IPS DF 6.9 (cell line): Measurements from ENCODE around the gene C18orf32.

Experiments used
- DNase-seq: peaks from one replicate; pipeline ENCODE4 v3.0.0-alpha.2; 2013; ENCODE audit warnings: low read depth, low spot score
- H3K27ac ChIP-seq: one replicate; pipeline ENCODE4 v1.5.1; 2013; ENCODE audit warnings: low read length, control low read depth
- H3K27me3 ChIP-seq: 2 replicates; pipeline ENCODE4 v1.6.1; 2013; ENCODE audit warnings: mild to moderate bottlenecking, low read length; ENCODE audit not compliant: control insufficient read depth, insufficient read depth
- H3K36me3 ChIP-seq: 2 replicates; pipeline ENCODE4 v1.6.1; 2013; ENCODE audit warnings: low read length; ENCODE audit not compliant: control insufficient read depth, insufficient read depth
- H3K4me1 ChIP-seq: 2 replicates; pipeline ENCODE4 v1.6.1; 2013; ENCODE audit warnings: low read length; ENCODE audit not compliant: control insufficient read depth, insufficient read depth
- H3K4me3 ChIP-seq: 2 replicates; pipeline ENCODE4 v1.5.1; 2013; ENCODE audit warnings: mild to moderate bottlenecking, low read length
- H3K9me3 ChIP-seq: 2 replicates; pipeline ENCODE4 v1.6.1; 2013; ENCODE audit warnings: low read length, inconsistent platforms; ENCODE audit not compliant: control insufficient read depth, insufficient read depth
- WGBS: extraction: QIAGEN DNeasy Blood & Tissue Kit; methylation state at CpG from one replicate; pipeline ENCODE4 v1.1.7; 2013; ENCODE audit warnings: mixed read lengths, missing lambda C conversion rate; ENCODE audit not compliant: insufficient read length, insufficient coverage; 5-methylcytosine and 5-hydroxymethylcytosine counted together

Gene C18orf32

DNA sequence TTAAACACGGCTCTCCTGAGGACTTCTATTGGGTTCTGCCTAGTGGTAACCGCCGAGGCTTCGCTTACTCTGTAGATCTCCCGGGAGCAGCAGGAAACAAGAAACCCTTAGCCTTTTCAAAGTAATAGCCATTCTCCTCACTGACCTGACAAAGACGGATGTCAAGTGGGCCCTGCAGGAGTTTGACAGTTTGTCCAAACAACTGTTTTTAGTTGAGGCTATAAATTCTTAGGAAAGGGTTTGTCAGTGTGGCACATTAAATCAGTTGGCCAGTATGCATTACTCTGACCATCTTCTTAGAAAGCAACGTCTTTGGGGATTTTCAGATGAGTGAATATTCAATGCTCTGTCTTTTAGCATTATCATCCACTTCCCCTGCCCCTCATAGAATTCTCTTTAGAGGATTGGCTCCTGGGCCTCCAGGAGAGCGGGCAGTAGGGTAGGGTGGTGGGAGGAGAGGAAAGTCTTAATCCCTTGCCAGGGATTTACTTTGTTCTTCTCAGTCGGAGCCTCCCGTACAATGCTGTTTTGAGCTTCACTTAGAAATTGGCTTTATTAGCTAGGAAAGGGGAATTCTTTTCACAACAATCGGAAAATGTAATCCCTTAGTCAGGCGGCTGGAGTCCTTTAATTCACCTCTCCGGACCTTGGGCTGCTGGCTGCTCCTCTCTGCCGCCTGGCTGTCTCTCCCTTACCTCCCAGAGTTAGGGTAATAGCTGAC lies 13.3 kb upstream of the C18orf32 start:
- DNase-seq, result no peak
- WGBS, result no CpG with 5 or more reads among the region's 14 CpGs
- H3K27me3 ChIP-seq, result no peaks in the 10 kb centered on the region
- 0 out of 2 replicates have a peak, but pooled peaks cover 1% of the 10 kb centered on the region for H3K4me1 ChIP-seq
- H3K9me3 ChIP-seq, result no peaks in the 10 kb centered on the region
- H3K27ac ChIP-seq, result no peak overlapping the region
- H3K4me3 ChIP-seq, result no peak overlapping the region
- H3K36me3 ChIP-seq, result no peaks in the 10 kb centered on the region

DNA sequence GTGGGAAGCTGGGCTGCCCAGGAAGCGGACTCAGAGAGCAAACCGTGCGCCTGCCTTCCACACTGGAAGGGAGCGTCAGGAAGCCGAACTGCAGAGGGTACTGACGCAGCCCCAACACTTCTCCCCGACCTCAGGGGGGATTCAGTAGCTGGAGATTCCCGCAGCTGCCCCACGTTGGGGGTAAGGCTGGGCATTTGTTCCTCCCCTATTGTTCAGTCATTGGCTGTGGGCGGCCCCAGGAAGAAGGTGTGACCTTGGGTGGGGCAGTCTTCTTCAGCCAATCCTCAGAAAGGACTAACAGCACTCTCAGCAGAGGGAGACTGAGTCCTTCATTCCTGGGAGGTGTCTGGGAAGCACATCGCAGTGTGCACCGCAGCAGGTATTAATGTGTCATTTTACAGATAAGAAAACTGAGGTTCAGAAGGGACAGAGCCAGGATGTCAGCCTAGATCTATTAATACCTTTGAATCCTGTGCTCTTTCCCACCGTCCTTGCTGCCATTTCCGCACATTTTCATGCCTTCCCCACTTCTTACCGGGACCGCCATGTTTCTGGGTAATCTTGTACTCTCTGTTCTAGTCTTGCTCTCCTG lies 12.1 kb upstream of the C18orf32 start:
- Histone ChIP-seq H3K27me3 (no peaks in the 10 kb centered on the region), H3K27ac (no peak overlapping the region), H3K4me1 (0 out of 2 replicates have a peak, but pooled peaks cover 1% of the 10 kb centered on the region), H3K36me3 (no peaks in the 10 kb centered on the region), H3K9me3 (no peaks in the 10 kb centered on the region), H3K4me3 (no peak overlapping the region)
- no peak for DNase-seq
- WGBS, result no CpG with 5 or more reads among the region's 16 CpGs

DNA sequence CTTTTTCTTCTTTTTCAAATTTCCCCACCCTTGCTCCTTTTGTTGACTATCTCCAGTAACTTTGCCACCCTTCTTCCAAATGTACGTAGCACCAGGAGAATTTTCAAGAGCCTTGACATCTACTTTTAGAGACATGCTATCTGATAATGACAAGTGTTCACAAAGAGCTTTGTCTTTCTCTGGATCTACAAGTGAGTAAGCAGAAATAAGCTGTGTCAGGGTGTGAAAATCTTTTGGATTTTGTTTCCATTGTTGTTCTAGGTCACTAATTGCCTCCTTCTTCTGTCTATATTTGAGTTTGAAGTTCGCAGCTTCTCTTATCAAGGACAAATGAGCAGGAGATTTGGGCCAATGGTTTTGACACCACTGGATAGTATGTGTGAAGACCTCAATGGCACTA lies 8.4 kb upstream of the C18orf32 start:
- H3K9me3 ChIP-seq, result no peaks in the 10 kb centered on the region
- H3K27ac ChIP-seq, result no peak overlapping the region
- peaks cover 3% of the 10 kb centered on the region; the same call in 1 of the 2 replicates for H3K36me3 ChIP-seq
- DNase-seq, result no peak
- WGBS, result no CpG with 5 or more reads among the region's 2 CpGs
- no peak overlapping the region for H3K4me3 ChIP-seq
- peaks cover 5% of the 10 kb centered on the region; the same call in 1 of the 2 replicates for H3K4me1 ChIP-seq
- H3K27me3 ChIP-seq, result no peaks in the 10 kb centered on the region

DNA sequence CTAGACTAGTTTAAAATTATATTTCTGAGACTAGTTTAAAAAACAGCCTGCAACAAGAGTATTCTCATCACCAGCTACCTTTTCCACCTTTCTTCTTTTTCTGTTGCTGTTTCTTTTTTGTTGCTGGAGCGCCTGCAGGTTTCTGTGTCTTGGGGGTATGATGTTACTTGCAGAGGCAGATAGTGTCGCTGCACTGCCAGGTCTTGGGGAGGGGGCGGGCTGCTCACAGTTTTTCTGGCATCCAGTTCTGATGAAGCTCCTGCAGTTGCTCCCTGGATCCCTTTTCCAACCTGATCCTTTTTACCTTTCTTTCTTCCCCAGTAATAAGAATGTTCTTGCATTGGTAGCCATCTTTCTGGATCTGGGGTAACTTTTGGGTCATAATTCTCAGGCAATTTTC lies 8.0 kb upstream of the C18orf32 start:
- WGBS, result no CpG with 5 or more reads among the region's 3 CpGs
- Histone ChIP-seq H3K27me3 (no peaks in the 10 kb centered on the region), H3K27ac (no peak overlapping the region), H3K36me3 (peaks cover 3% of the 10 kb centered on the region; the same call in 1 of the 2 replicates), H3K9me3 (no peaks in the 10 kb centered on the region), H3K4me1 (peaks cover 5% of the 10 kb centered on the region; the same call in 1 of the 2 replicates), H3K4me3 (no peak overlapping the region)
- no peak for DNase-seq

DNA sequence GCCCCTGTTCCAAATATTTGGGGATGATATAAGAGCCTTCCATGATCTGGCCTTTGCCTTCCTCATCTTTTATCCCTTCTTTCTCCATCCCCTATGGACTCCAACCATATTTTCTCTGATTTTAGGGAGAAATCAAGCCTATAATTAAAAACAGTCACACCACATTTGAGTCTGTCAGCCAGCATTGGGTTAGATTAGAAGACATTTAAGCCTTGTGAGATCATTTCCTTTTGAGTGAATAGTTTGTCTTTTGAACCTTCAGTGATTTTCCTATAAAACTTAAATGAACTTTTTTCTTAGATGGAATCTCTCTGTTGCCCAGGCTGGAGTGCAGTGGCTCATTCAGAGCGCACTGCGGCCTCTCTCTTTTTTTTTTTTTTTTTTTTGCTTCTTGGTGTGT lies 7.6 kb upstream of the C18orf32 start:
- no peaks in the 10 kb centered on the region for H3K9me3 ChIP-seq
- no peak for DNase-seq

DNA sequence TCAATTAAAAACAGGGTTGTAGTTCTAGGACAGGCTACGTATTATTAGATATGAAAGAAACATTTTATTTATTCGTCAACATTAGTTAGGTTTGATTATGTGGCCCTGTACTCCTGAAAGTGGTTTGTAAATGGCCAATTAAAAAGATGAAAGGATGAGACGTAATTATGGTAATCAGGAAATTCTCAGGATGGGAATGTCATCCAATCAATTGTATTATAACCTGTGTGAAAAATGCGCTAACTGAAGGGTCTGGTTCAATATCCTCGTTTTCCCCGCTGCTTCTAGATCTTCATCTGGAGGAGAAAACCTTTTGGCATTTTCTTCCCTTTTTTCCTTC lies 5.6 kb upstream of the C18orf32 start:
- Histone ChIP-seq H3K9me3 (no peaks in the 10 kb centered on the region), H3K27ac (no peak overlapping the region), H3K27me3 (no peaks in the 10 kb centered on the region), H3K4me1 (peaks cover 4% of the 10 kb centered on the region; the same call in 1 of the 2 replicates), H3K36me3 (peaks cover 10% of the 10 kb centered on the region; the same call in 1 of the 2 replicates), H3K4me3 (no peak overlapping the region)
- no CpG with 5 or more reads among the region's 6 CpGs for WGBS
- DNase-seq, result no peak

More for the DNA sequence above, 7.6 kb upstream of the C18orf32 start:
- no CpG with 5 or more reads among the region's 2 CpGs for WGBS
- no peaks in the 10 kb centered on the region for H3K27me3 ChIP-seq
- H3K27ac ChIP-seq, result no peak overlapping the region
- H3K4me1 ChIP-seq, result peaks cover 5% of the 10 kb centered on the region; the same call in 1 of the 2 replicates
- no peak overlapping the region for H3K4me3 ChIP-seq
- H3K36me3 ChIP-seq, result peaks cover 4% of the 10 kb centered on the region; the same call in 1 of the 2 replicates

DNA sequence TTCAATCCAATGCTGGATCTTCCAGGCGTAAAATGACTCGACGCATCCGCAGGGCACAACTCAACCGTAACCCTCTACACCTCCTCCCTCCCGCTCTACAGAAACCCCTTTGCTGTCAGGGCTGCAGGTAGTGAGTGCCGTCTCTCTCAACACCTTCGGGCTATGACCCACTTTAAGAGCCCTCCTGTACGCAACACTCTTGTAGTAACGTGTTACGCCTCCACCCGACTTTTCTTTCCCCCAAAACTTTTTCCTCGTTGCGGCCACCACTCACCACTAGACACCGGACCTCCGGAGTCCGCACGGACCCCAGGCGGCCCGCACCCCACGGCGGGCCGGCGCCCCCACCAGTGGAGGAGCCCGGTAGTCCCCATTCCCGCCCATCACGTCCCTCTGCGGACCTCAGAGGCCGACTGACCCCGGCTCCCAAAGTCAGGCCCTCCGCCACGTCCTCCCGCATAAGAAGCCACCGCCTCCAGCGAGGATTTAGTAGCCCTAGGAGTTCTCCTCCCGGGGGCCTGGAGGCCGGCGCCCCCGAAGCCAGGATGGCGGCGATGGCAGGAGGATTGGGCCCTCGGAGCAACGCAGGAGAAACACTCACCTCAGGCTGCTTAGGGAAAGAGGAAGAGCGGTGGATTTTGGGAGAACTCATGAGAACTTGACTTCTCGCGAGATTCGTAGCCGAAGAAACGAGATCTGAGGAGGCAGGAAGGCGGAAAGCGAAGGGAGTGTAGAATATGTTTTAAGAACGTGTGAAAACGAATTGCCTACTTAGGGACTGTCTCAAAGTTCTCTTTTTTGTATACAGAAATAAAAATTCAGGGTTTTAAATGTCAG lies 5.0 kb upstream of the C18orf32 start, which contains the start of gene RPL17:
Gene RPL17, minus strand, starts transcription at position 609 of the 837 bp plus-strand sequence.
- peak; percentile 99 for DNase-seq
- H3K9me3 ChIP-seq, result no peaks in the 10 kb centered on the region
- no peak within 1 kb of the TSS for H3K27ac ChIP-seq
- peaks cover 10% of the 10 kb centered on the region; the same call in 1 of the 2 replicates for H3K36me3 ChIP-seq
- H3K4me1 ChIP-seq, result peaks cover 4% of the 10 kb centered on the region; the same call in 1 of the 2 replicates
- peak within 1 kb of the TSS; percentile 89 for H3K4me3 ChIP-seq
- H3K27me3 ChIP-seq, result no peaks in the 10 kb centered on the region
- no CpG with 5 or more reads among the region's 53 CpGs for WGBS

DNA sequence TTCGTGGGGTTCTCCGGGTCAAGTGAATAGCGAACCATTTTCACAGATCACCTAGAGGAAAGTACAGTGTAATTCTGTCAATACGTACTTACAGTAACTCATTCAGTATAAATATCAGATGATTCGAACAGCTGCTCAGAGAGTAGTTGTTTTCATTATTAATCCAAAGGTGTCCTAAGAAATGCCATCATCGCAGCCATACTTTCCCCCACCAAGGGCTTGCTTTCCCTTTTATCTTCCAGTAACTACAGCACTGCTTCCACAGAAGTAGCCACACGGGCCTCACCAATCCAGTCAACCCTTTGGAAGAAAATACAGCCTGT lies 4.5 kb upstream of the C18orf32 start:
- H3K4me3 ChIP-seq, result peak overlapping the region; percentile 89; the same call in 1 of the 2 replicates
- no peaks in the 10 kb centered on the region for H3K27me3 ChIP-seq
- peaks cover 4% of the 10 kb centered on the region; the same call in 1 of the 2 replicates for H3K4me1 ChIP-seq
- H3K9me3 ChIP-seq, result no peaks in the 10 kb centered on the region
- WGBS, result no CpG with 5 or more reads among the region's 7 CpGs
- no peak for DNase-seq
- H3K27ac ChIP-seq, result no peak overlapping the region
- peaks cover 10% of the 10 kb centered on the region; the same call in 1 of the 2 replicates for H3K36me3 ChIP-seq

DNA sequence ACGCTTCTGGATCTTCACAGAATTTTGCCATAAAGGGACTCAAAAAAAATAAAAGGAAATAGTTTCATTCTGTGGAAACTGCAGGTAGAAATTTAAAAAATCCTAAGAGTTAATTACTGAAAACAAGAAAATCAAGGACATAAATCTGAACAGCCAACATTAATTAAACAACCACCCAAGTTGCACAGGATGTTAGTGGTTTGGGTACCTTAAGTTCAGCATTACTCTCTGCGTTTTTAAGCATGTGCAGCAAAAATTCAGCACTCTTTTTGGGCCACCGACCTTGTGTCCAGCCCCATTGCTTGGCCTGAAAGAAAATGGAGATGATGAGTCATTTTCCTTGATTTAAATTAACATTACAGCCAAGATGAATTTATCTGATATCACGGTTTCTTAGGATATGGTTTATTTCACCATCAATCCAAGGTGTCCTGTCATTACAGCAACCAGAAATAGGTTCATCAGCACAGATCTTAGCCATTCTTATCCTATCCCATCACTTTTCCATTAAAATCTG lies 3.3 kb upstream of the C18orf32 start:
- peaks cover 4% of the 10 kb centered on the region; the same call in 1 of the 2 replicates for H3K4me1 ChIP-seq
- peaks cover 10% of the 10 kb centered on the region; the same call in 1 of the 2 replicates for H3K36me3 ChIP-seq
- DNase-seq, result no peak
- H3K27ac ChIP-seq, result no peak overlapping the region
- no peaks in the 10 kb centered on the region for H3K27me3 ChIP-seq
- no peak overlapping the region for H3K4me3 ChIP-seq
- no peaks in the 10 kb centered on the region for H3K9me3 ChIP-seq
- no CpG with 5 or more reads among the region's 4 CpGs for WGBS
